ENCODE results near the gene STAM2.

Gene STAM2

GRCh38 chr2:152078023-152078422, 97.5 kb downstream of the STAM2 start:
- DNase-seq (ENCODE audit: extremely low read depth in 1 of 2, low read depth in 1 of 2) = no peak

GRCh38 chr2:152075461-152076050, 100.0 kb downstream of the STAM2 start:
- DNase-seq (ENCODE audit: extremely low read depth in 1 of 2, low read depth in 1 of 2) = no peak

GRCh38 chr2:152072011-152072410, 103.6 kb downstream of the STAM2 start:
- DNase-seq (ENCODE audit: extremely low read depth in 1 of 2, low read depth in 1 of 2) = no peak

- DNase-seq (ENCODE audit: extremely low read depth in 1 of 2, low read depth in 1 of 2) = no peak
These were observed 104.0 kb downstream of the STAM2 start for GRCh38 chr2:152071518-152071917.

GRCh38 chr2:152071092-152071491, 104.5 kb downstream of the STAM2 start:
- no peak for DNase-seq (ENCODE audit: extremely low read depth in 1 of 2, low read depth in 1 of 2)

GRCh38 chr2:152068226-152068625, 107.3 kb downstream of the STAM2 start:
- no peak for DNase-seq (ENCODE audit: extremely low read depth in 1 of 2, low read depth in 1 of 2)

GRCh38 chr2:152067823-152068222, 107.7 kb downstream of the STAM2 start:
- DNase-seq (ENCODE audit: extremely low read depth in 1 of 2, low read depth in 1 of 2) = no peak
